Amniotic epithelial cell (primary cell): ENCODE measurements around the gene LRFN2.

Experiments
- DNase-seq: peaks from one replicate; pipeline ENCODE4 v3.0.0-alpha.2; 2010; ENCODE audit warnings: low read depth

The LRFN2 gene

GRCh38 chr6:40543776-40544175, 43.4 kb downstream of the LRFN2 start:
- DNase-seq, result no peak

GRCh38 chr6:40543146-40543545, 44.0 kb downstream of the LRFN2 start:
- DNase-seq, result no peak

- no peak for DNase-seq
Observed at GRCh38 chr6:40542175-40542764, 44.9 kb downstream of the LRFN2 start.

- no peak for DNase-seq
Observed at GRCh38 chr6:40541556-40542174, 45.5 kb downstream of the LRFN2 start.

- DNase-seq, result no peak
Observed at GRCh38 chr6:40540790-40541189, 46.4 kb downstream of the LRFN2 start.

GRCh38 chr6:40539853-40540252, 47.3 kb downstream of the LRFN2 start:
- DNase-seq, result no peak

- no peak for DNase-seq
Observed at GRCh38 chr6:40538556-40538955, 48.6 kb downstream of the LRFN2 start.

GRCh38 chr6:40537446-40537845, 49.7 kb downstream of the LRFN2 start:
- DNase-seq, result no peak

- DNase-seq, result no peak
Observed at GRCh38 chr6:40536442-40536841, 50.7 kb downstream of the LRFN2 start.

GRCh38 chr6:40535819-40536380, 51.3 kb downstream of the LRFN2 start:
- no peak for DNase-seq

GRCh38 chr6:40535110-40535818, 51.9 kb downstream of the LRFN2 start:
- DNase-seq, result no peak

GRCh38 chr6:40532349-40533000, 54.7 kb downstream of the LRFN2 start:
- DNase-seq, result no peak

GRCh38 chr6:40529919-40530318, 57.2 kb downstream of the LRFN2 start:
- no peak for DNase-seq

- no peak for DNase-seq
Observed at GRCh38 chr6:40529040-40529439, 58.1 kb downstream of the LRFN2 start.

GRCh38 chr6:40528051-40528450, 59.1 kb downstream of the LRFN2 start:
- no peak for DNase-seq

- DNase-seq, result no peak
Observed at GRCh38 chr6:40526036-40526435, 61.1 kb downstream of the LRFN2 start.

- no peak for DNase-seq
Observed at GRCh38 chr6:40524797-40525585, 62.2 kb downstream of the LRFN2 start.

- DNase-seq, result no peak
Observed at GRCh38 chr6:40523505-40524172, 63.5 kb downstream of the LRFN2 start.

- DNase-seq, result no peak
Observed at GRCh38 chr6:40521496-40521895, 65.7 kb downstream of the LRFN2 start.

- no peak for DNase-seq
Observed at GRCh38 chr6:40520678-40521077, 66.5 kb downstream of the LRFN2 start.

- DNase-seq, result no peak
Observed at GRCh38 chr6:40520084-40520483, 67.1 kb downstream of the LRFN2 start.
